Activated CD8-positive, alpha-beta memory T cell treated with anti-CD3 and anti-CD28 coated beads, Interleukin-2, amount 10 ng/mL, durations not matched to agents 7 days and 5 days (primary cell): ENCODE results near the gene MCM9. TPM values are rescaled to one million over a fixed set of nuclear protein-coding genes. Genes with fewer than 3 reads are reported as not detected.
"Not testable (repeated sequence)": the region's sequence is repeated elsewhere in the genome, so short reads cannot be mapped to it uniquely, and the experiment has no call there.

ENCODE experiments used
- ATAC-seq: fragments of 150-1000 bp; cut with Tn5 transposase; one replicate; pipeline ENCODE4 v1.10.0; 2021; ENCODE audit warnings: moderate library complexity
- CTCF ChIA-PET: fragments of 350-600 bp; sonication (Branson Sonifier 250); formaldehyde crosslinking; loops from one replicate; lab custom pipeline; 2021; ENCODE audit warnings: antibody characterized with exemption; lab: Charles Lee
- DNase-seq: peaks from one replicate; pipeline ENCODE4 v3.0.0-alpha.2; 2020
- H3K27ac Mint-ChIP-seq: one replicate; pipeline ENCODE4 v1.8.0; 2021; ENCODE audit warnings: mild to moderate bottlenecking, mixed read lengths
- H3K27me3 Mint-ChIP-seq: one replicate; pipeline ENCODE4 v1.8.0; 2021; ENCODE audit warnings: mixed read lengths
- H3K36me3 Mint-ChIP-seq: one replicate; pipeline ENCODE4 v1.8.0; 2021; ENCODE audit warnings: mild to moderate bottlenecking, mixed read lengths
- H3K4me1 Mint-ChIP-seq: one replicate; pipeline ENCODE4 v1.8.0; 2021; ENCODE audit warnings: mixed read lengths
- H3K4me3 Mint-ChIP-seq: one replicate; pipeline ENCODE4 v1.8.0; 2021; ENCODE audit warnings: mild to moderate bottlenecking, moderate library complexity, mixed read lengths
- H3K9me3 Mint-ChIP-seq: one replicate; pipeline ENCODE4 v1.8.0; 2022; ENCODE audit warnings: low read depth, mixed read lengths
- total RNA-seq, 2 experiments: library from RNA; stranded (reverse); gene quantifications; one replicate each; pipeline ENCODE4 v1.2.3, GENCODE V29; 2021

The MCM9 gene
- total RNA-seq, 2 experiments from 2014 or later, result 19.7 to 25.5 TPM

GRCh38 chr6:118881440-118882313 is 53.3 kb downstream of the MCM9 start:
- Mint-ChIP-seq H3K36me3 (peaks cover 34% of the 10 kb centered on the region), H3K4me3 (no peak overlapping the region), H3K27me3 (no peaks in the 10 kb centered on the region), H3K9me3 (peaks cover 5% of the 10 kb centered on the region), H3K27ac (no peak overlapping the region), H3K4me1 (peaks cover 63% of the 10 kb centered on the region)
- CTCF ChIA-PET, result interaction anchor here (1.0 to 1.5 kb wide), 2 partner anchors 16 to 17 kb away, joined by 3 to 5 read pairs; no protein-coding TSS in a partner anchor
- no peak for ATAC-seq
- DNase-seq, result no peak

- CTCF ChIA-PET, result no interaction called here
- no peak overlapping the region for H3K4me3 Mint-ChIP-seq
- no peaks in the 10 kb centered on the region for H3K27me3 Mint-ChIP-seq
- H3K36me3 Mint-ChIP-seq, result peaks cover 27% of the 10 kb centered on the region
- H3K4me1 Mint-ChIP-seq, result peaks cover 33% of the 10 kb centered on the region
- DNase-seq, result no peak
- no peak for ATAC-seq
- H3K9me3 Mint-ChIP-seq, result peaks cover 3% of the 10 kb centered on the region
- H3K27ac Mint-ChIP-seq, result no peak overlapping the region
Observed at GRCh38 chr6:118877806-118878205, 57.2 kb downstream of the MCM9 start.

GRCh38 chr6:118876814-118877213 is 58.1 kb downstream of the MCM9 start:
- ATAC-seq (no peak), DNase-seq (no peak)
- Mint-ChIP-seq H3K4me3 (no peak overlapping the region), H3K9me3 (peaks cover 3% of the 10 kb centered on the region), H3K27me3 (no peaks in the 10 kb centered on the region), H3K4me1 (peaks cover 26% of the 10 kb centered on the region), H3K27ac (no peak overlapping the region), H3K36me3 (peaks cover 24% of the 10 kb centered on the region)
- CTCF ChIA-PET, result interaction anchor here (1.4 kb wide), 2 partner anchors 11 to 13 kb away, joined by 4 read pairs; no protein-coding TSS in a partner anchor

- H3K27ac Mint-ChIP-seq, result no peak overlapping the region
- CTCF ChIA-PET, result interaction anchor here (1.4 kb wide), 2 partner anchors 11 to 14 kb away, joined by 4 read pairs; no protein-coding TSS in a partner anchor
- peaks cover 21% of the 10 kb centered on the region for H3K4me1 Mint-ChIP-seq
Observed at GRCh38 chr6:118876198-118876597, 58.8 kb downstream of the MCM9 start.

GRCh38 chr6:118875672-118876071 is 59.3 kb downstream of the MCM9 start:
- Mint-ChIP-seq H3K27ac (no peak overlapping the region), H3K27me3 (no peaks in the 10 kb centered on the region), H3K4me3 (no peak overlapping the region), H3K4me1 (peaks cover 16% of the 10 kb centered on the region), H3K36me3 (peaks cover 28% of the 10 kb centered on the region), H3K9me3 (peaks cover 3% of the 10 kb centered on the region)
- no peak for ATAC-seq
- no peak for DNase-seq
- CTCF ChIA-PET, result interaction anchor here (1.4 kb wide), 3 partner anchors 8 to 14 kb away, joined by 4 to 5 read pairs (median 4); no protein-coding TSS in a partner anchor

More at GRCh38 chr6:118876198-118876597, 58.8 kb downstream of the MCM9 start:
- no peak for ATAC-seq
- H3K9me3 Mint-ChIP-seq, result peaks cover 3% of the 10 kb centered on the region
- H3K36me3 Mint-ChIP-seq, result peaks cover 25% of the 10 kb centered on the region
- DNase-seq, result no peak
- H3K27me3 Mint-ChIP-seq, result no peaks in the 10 kb centered on the region
- H3K4me3 Mint-ChIP-seq, result no peak overlapping the region

- no peak overlapping the region for H3K4me3 Mint-ChIP-seq
- CTCF ChIA-PET, result interaction anchor here (1.1 to 1.5 kb wide), 2 partner anchors 9 to 19 kb away, joined by 3 read pairs; no protein-coding TSS in a partner anchor
- no peaks in the 10 kb centered on the region for H3K27me3 Mint-ChIP-seq
- ATAC-seq (no peak), DNase-seq (no peak)
- H3K9me3 Mint-ChIP-seq, result peaks cover 7% of the 10 kb centered on the region
- peaks cover 20% of the 10 kb centered on the region for H3K4me1 Mint-ChIP-seq
- H3K36me3 Mint-ChIP-seq, result peaks cover 40% of the 10 kb centered on the region
- H3K27ac Mint-ChIP-seq, result no peak overlapping the region
Observed at GRCh38 chr6:118873239-118873638, 61.7 kb downstream of the MCM9 start.

- CTCF ChIA-PET, result interaction anchor here (1.1 kb wide), 1 partner anchor 8 kb away, joined by 3 read pairs; no protein-coding TSS in a partner anchor
- peaks cover 20% of the 10 kb centered on the region for H3K4me1 Mint-ChIP-seq
- DNase-seq, result no peak
- peaks cover 7% of the 10 kb centered on the region for H3K9me3 Mint-ChIP-seq
- no peak overlapping the region for H3K27ac Mint-ChIP-seq
- H3K36me3 Mint-ChIP-seq, result peaks cover 40% of the 10 kb centered on the region
- no peak for ATAC-seq
- no peaks in the 10 kb centered on the region for H3K27me3 Mint-ChIP-seq
- no peak overlapping the region for H3K4me3 Mint-ChIP-seq
Observed at GRCh38 chr6:118872726-118873125, 62.2 kb downstream of the MCM9 start.

- ATAC-seq, result no peak
- H3K27ac Mint-ChIP-seq, result no peak overlapping the region
- H3K27me3 Mint-ChIP-seq, result no peaks in the 10 kb centered on the region
- peaks cover 7% of the 10 kb centered on the region for H3K9me3 Mint-ChIP-seq
- CTCF ChIA-PET, result no interaction called here
- peaks cover 16% of the 10 kb centered on the region for H3K4me1 Mint-ChIP-seq
- H3K36me3 Mint-ChIP-seq, result peaks cover 37% of the 10 kb centered on the region
- H3K4me3 Mint-ChIP-seq, result no peak overlapping the region
- no peak for DNase-seq
Observed at GRCh38 chr6:118872318-118872717, 62.6 kb downstream of the MCM9 start.

- H3K4me3 Mint-ChIP-seq, result no peak overlapping the region
- no peak overlapping the region for H3K27ac Mint-ChIP-seq
- peaks cover 16% of the 10 kb centered on the region for H3K4me1 Mint-ChIP-seq
- CTCF ChIA-PET, result no interaction called here
- DNase-seq, result no peak
- no peak for ATAC-seq
- no peaks in the 10 kb centered on the region for H3K27me3 Mint-ChIP-seq
- peaks cover 9% of the 10 kb centered on the region for H3K9me3 Mint-ChIP-seq
- H3K36me3 Mint-ChIP-seq, result peaks cover 37% of the 10 kb centered on the region
Observed at GRCh38 chr6:118871331-118871730, 63.6 kb downstream of the MCM9 start.

GRCh38 chr6:118869894-118870589 is 64.9 kb downstream of the MCM9 start:
- Mint-ChIP-seq H3K4me1 (peaks cover 16% of the 10 kb centered on the region), H3K27me3 (no peaks in the 10 kb centered on the region), H3K4me3 (no peak overlapping the region), H3K36me3 (peaks cover 46% of the 10 kb centered on the region), H3K27ac (no peak overlapping the region), H3K9me3 (peaks cover 15% of the 10 kb centered on the region)
- CTCF ChIA-PET, result no interaction called here
- ATAC-seq (no peak), DNase-seq (no peak)

- peaks cover 15% of the 10 kb centered on the region for H3K9me3 Mint-ChIP-seq
- no peak for DNase-seq
- ATAC-seq, result no peak
- H3K36me3 Mint-ChIP-seq, result peaks cover 44% of the 10 kb centered on the region
- CTCF ChIA-PET, result no interaction called here
- H3K4me1 Mint-ChIP-seq, result peaks cover 23% of the 10 kb centered on the region
- H3K27ac Mint-ChIP-seq, result no peak overlapping the region
- no peak overlapping the region for H3K4me3 Mint-ChIP-seq
- no peaks in the 10 kb centered on the region for H3K27me3 Mint-ChIP-seq
Observed at GRCh38 chr6:118869350-118869749, 65.6 kb downstream of the MCM9 start.

- DNase-seq, ATAC-seq, H3K27ac Mint-ChIP-seq, H3K4me3 Mint-ChIP-seq, H3K27me3 Mint-ChIP-seq, CTCF ChIA-PET: not testable (repeated sequence)
- Mint-ChIP-seq H3K36me3 (peaks cover 42% of the 10 kb centered on the region), H3K4me1 (peaks cover 28% of the 10 kb centered on the region), H3K9me3 (peaks cover 15% of the 10 kb centered on the region)
Observed at GRCh38 chr6:118868901-118869300, 66.1 kb downstream of the MCM9 start.

GRCh38 chr6:118867181-118867580 is 67.8 kb downstream of the MCM9 start:
- Mint-ChIP-seq H3K4me3 (no peak overlapping the region), H3K27me3 (no peaks in the 10 kb centered on the region), H3K9me3 (peaks cover 15% of the 10 kb centered on the region), H3K27ac (no peak overlapping the region), H3K4me1 (peaks cover 31% of the 10 kb centered on the region), H3K36me3 (peaks cover 48% of the 10 kb centered on the region)
- DNase-seq (no peak), ATAC-seq (no peak)
- CTCF ChIA-PET, result no interaction called here
